DOHH2 (cell line): ENCODE results near the gene IHH.

Experiments used
- H3F3A ChIP-seq: fragments of 200-600 bp; sonication (generic), shearing (Covaris generic); 2 replicates; pipeline ENCODE4 v1.6.0; 2016; ENCODE audit warnings: antibody characterized with exemption, mild to moderate bottlenecking; ENCODE audit not compliant: control insufficient read depth, insufficient read depth
- H3K27ac ChIP-seq: fragments of 200-600 bp; sonication (generic); 2 replicates; pipeline ENCODE4 v1.5.1; 2014; ENCODE audit warnings: low read depth, mild to moderate bottlenecking, low read length, moderate library complexity
- H3K27me3 ChIP-seq: fragments of 200-600 bp; sonication (generic); 2 replicates; pipeline ENCODE4 v1.6.1; 2014; ENCODE audit warnings: mild to moderate bottlenecking, low read length, mixed read lengths; ENCODE audit not compliant: control insufficient read depth
- H3K36me3 ChIP-seq: fragments of 200-600 bp; sonication (generic); 2 replicates; pipeline ENCODE4 v1.6.1; 2014; ENCODE audit warnings: mild to moderate bottlenecking, low read length, moderate library complexity, mixed read lengths; ENCODE audit not compliant: control insufficient read depth
- H3K4me1 ChIP-seq: fragments of 200-600 bp; sonication (generic); 2 replicates; pipeline ENCODE4 v1.6.1; 2014; ENCODE audit warnings: mild to moderate bottlenecking, low read length, mixed read lengths; ENCODE audit not compliant: control insufficient read depth
- H3K4me2 ChIP-seq: fragments of 200-600 bp; sonication (generic); 2 replicates; pipeline ENCODE4 v1.6.0; 2014; ENCODE audit warnings: mild to moderate bottlenecking, low read length, moderate library complexity
- H3K4me3 ChIP-seq: fragments of 200-600 bp; sonication (generic); 2 replicates; pipeline ENCODE4 v1.5.1; 2014; ENCODE audit warnings: mild to moderate bottlenecking, low read length, mixed read lengths
- H3K79me2 ChIP-seq: fragments of 200-600 bp; sonication (generic); 2 replicates; pipeline ENCODE4 v1.6.1; 2014; ENCODE audit warnings: mild to moderate bottlenecking, low read length, mixed read lengths; ENCODE audit not compliant: control insufficient read depth
- H3K9me2 ChIP-seq: fragments of 200-600 bp; sonication (generic); replicated peaks from 2 replicates; pipeline ENCODE4 v1.6.1; 2014; ENCODE audit warnings: mild to moderate bottlenecking, low read length, mixed read lengths; ENCODE audit not compliant: control insufficient read depth
- H3K9me3 ChIP-seq: fragments of 200-600 bp; sonication (generic); 2 replicates; pipeline ENCODE4 v1.6.1; 2014; ENCODE audit warnings: antibody characterized with exemption, low read length, mixed read lengths; ENCODE audit not compliant: control insufficient read depth, insufficient read depth
- H4K20me1 ChIP-seq: fragments of 200-600 bp; sonication (generic); 2 replicates; pipeline ENCODE4 v1.6.0; 2014; ENCODE audit warnings: low read depth, mild to moderate bottlenecking, antibody characterized with exemption, low read length, moderate library complexity; ENCODE audit not compliant: control insufficient read depth, insufficient read depth
- EZH2phosphoT487 ChIP-seq: fragments of 200-600 bp; sonication (generic); IDR thresholded peaks from 2 replicates; pipeline ENCODE4 v1.6.1; 2017; ENCODE audit warnings: borderline replicate concordance, mild to moderate bottlenecking, antibody characterized with exemption, low read length, moderate library complexity, mixed read lengths
- TF ChIP-seq, protein P1 (sequence below): fragments of 200-600 bp; sonication (generic); IDR thresholded peaks from one replicate; pipeline ENCODE4 v1.5.1; 2014; ENCODE audit warnings: antibody characterized with exemption, mild to moderate bottlenecking, low read depth, low read length; ENCODE audit not compliant: poor library complexity, severe bottlenecking

Gene IHH

DNA sequence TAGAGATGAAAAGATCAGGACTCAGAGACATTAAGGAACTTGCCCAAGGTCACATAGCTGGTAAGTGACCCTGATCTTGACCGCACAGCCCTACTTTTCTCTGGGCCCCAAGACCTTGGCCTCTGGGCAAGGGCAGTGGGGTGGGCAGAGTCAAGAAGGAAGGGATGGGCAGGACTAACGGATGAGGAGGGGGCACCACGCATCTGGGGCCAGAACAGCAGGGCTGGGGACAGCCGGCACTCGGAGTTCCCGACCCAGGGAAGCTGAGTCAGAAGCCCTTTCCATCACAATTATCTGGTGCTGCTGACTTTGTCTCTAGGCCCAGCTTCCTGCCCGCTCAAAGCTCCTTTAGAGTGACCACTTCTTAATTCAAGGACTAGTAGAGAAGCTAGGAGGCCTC, 33.8 kb downstream of the IHH start:
- Histone ChIP-seq H3K9me2 (no peaks in the 10 kb centered on the region), H3K79me2 (no peaks in the 10 kb centered on the region), H3K9me3 (no peaks in the 10 kb centered on the region), H3F3A (no peaks in the 10 kb centered on the region), H3K4me2 (no peak overlapping the region), H3K36me3 (no peaks in the 10 kb centered on the region), H3K27me3 (peaks cover 2% of the 10 kb centered on the region; the same call in 1 of the 2 replicates), H3K4me1 (no peaks in the 10 kb centered on the region), H3K4me3 (no peak overlapping the region), H3K27ac (no peak overlapping the region), H4K20me1 (no peaks in the 10 kb centered on the region)
- no peak for TF ChIP-seq EZH2phosphoT487
- TF ChIP-seq, protein P1, sequence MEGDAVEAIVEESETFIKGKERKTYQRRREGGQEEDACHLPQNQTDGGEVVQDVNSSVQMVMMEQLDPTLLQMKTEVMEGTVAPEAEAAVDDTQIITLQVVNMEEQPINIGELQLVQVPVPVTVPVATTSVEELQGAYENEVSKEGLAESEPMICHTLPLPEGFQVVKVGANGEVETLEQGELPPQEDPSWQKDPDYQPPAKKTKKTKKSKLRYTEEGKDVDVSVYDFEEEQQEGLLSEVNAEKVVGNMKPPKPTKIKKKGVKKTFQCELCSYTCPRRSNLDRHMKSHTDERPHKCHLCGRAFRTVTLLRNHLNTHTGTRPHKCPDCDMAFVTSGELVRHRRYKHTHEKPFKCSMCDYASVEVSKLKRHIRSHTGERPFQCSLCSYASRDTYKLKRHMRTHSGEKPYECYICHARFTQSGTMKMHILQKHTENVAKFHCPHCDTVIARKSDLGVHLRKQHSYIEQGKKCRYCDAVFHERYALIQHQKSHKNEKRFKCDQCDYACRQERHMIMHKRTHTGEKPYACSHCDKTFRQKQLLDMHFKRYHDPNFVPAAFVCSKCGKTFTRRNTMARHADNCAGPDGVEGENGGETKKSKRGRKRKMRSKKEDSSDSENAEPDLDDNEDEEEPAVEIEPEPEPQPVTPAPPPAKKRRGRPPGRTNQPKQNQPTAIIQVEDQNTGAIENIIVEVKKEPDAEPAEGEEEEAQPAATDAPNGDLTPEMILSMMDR = no peak

- H4K20me1 ChIP-seq = no peaks in the 10 kb centered on the region
- H3K79me2 ChIP-seq = no peaks in the 10 kb centered on the region
- no peaks in the 10 kb centered on the region for H3K36me3 ChIP-seq
- no peaks in the 10 kb centered on the region for H3K4me1 ChIP-seq
- H3K27me3 ChIP-seq = peaks cover 2% of the 10 kb centered on the region; the same call in 1 of the 2 replicates
- no peaks in the 10 kb centered on the region for H3K9me3 ChIP-seq
- H3K4me3 ChIP-seq = no peak overlapping the region
- TF ChIP-seq, protein P1 = no peak
- no peak for TF ChIP-seq EZH2phosphoT487
- H3K27ac ChIP-seq = no peak overlapping the region
- no peak overlapping the region for H3K4me2 ChIP-seq
- H3K9me2 ChIP-seq = no peaks in the 10 kb centered on the region
- no peaks in the 10 kb centered on the region for H3F3A ChIP-seq
These were observed 34.8 kb downstream of the IHH start for GRCh38 chr2:219025637-219026585.

GRCh38 chr2:219024059-219024458, 36.7 kb downstream of the IHH start:
- Histone ChIP-seq H3K27me3 (peaks cover 2% of the 10 kb centered on the region; the same call in 1 of the 2 replicates), H4K20me1 (no peaks in the 10 kb centered on the region), H3K4me3 (no peak overlapping the region), H3K27ac (no peak overlapping the region), H3K36me3 (no peaks in the 10 kb centered on the region), H3K4me2 (no peak overlapping the region), H3K4me1 (no peaks in the 10 kb centered on the region), H3F3A (no peaks in the 10 kb centered on the region), H3K9me3 (no peaks in the 10 kb centered on the region), H3K9me2 (no peaks in the 10 kb centered on the region), H3K79me2 (no peaks in the 10 kb centered on the region)
- TF ChIP-seq EZH2phosphoT487 = no peak
- TF ChIP-seq, protein P1 = no peak
